SK-N-SH (cell line): ENCODE measurements around the gene NTNG2.
A peak's percentile ranks its signal among the peaks of the same experiment; 100 is the strongest.

Experiments
- CTCF ChIP-seq: fragments of 200-600 bp; sonication (generic); IDR thresholded peaks from 2 replicates; pipeline ENCODE4 v1.6.1; 2017; ENCODE audit warnings: antibody characterized with exemption, mild to moderate bottlenecking, moderate library complexity
- ELF1 ChIP-seq: IDR thresholded peaks from 2 replicates; pipeline ENCODE4 v1.4.0; 2012
- RXRA ChIP-seq: IDR thresholded peaks from 2 replicates; pipeline ENCODE4 v1.4.0; 2012; ENCODE audit warnings: low read depth, mild to moderate bottlenecking, borderline replicate concordance

GRCh38 chr9:132182314-132183091 lies 20.6 kb downstream of the NTNG2 start:
- TF ChIP-seq ELF1 = no peak
- TF ChIP-seq CTCF = peak; percentile 34
- no peak for TF ChIP-seq RXRA
